OCI-LY1 (cell line): ENCODE results near the gene PLEKHO2.

Source experiments
- H2AFZ ChIP-seq: fragments of 200-600 bp; sonication (generic), shearing (Covaris generic); 2 replicates; pipeline ENCODE4 v1.6.0; 2014; ENCODE audit warnings: antibody characterized with exemption, mild to moderate bottlenecking, low read length
- H3F3A ChIP-seq: fragments of 200-600 bp; sonication (generic), shearing (Covaris generic); 2 replicates; pipeline ENCODE4 v1.6.0; 2014; ENCODE audit warnings: mild to moderate bottlenecking, antibody characterized with exemption, low read length, moderate library complexity; ENCODE audit not compliant: insufficient read depth
- H3K27ac ChIP-seq: fragments of 200-600 bp; sonication (generic); 2 replicates; pipeline ENCODE4 v1.5.1; 2014; ENCODE audit warnings: low read length, mixed run types, mild to moderate bottlenecking, low read depth; ENCODE audit not compliant: poor library complexity, severe bottlenecking
- H3K27me3 ChIP-seq: fragments of 200-600 bp; sonication (generic); 2 replicates; pipeline ENCODE4 v1.6.0; 2014; ENCODE audit warnings: antibody characterized with exemption, mild to moderate bottlenecking, low read length, moderate library complexity; ENCODE audit not compliant: insufficient read depth
- H3K36me3 ChIP-seq: fragments of 200-600 bp; sonication (generic); 2 replicates; pipeline ENCODE4 v1.6.1; 2014; ENCODE audit warnings: mild to moderate bottlenecking, antibody characterized with exemption, low read length, moderate library complexity, mixed read lengths; ENCODE audit not compliant: insufficient read depth
- H3K4me1 ChIP-seq: fragments of 200-600 bp; sonication (generic); 2 replicates; pipeline ENCODE4 v1.5.1; 2014; ENCODE audit warnings: mild to moderate bottlenecking, low read length, moderate library complexity; ENCODE audit not compliant: insufficient read depth, severe bottlenecking
- H3K4me2 ChIP-seq: fragments of 200-600 bp; sonication (generic), shearing (Covaris generic); 2 replicates; pipeline ENCODE4 v1.6.1; 2014; ENCODE audit warnings: low read length
- H3K4me3 ChIP-seq: fragments of 200-600 bp; sonication (generic); 2 replicates; pipeline ENCODE4 v1.5.1; 2014; ENCODE audit warnings: low read length, low read depth, mild to moderate bottlenecking, mixed read lengths; ENCODE audit not compliant: poor library complexity, severe bottlenecking
- H3K79me2 ChIP-seq: fragments of 200-600 bp; shearing (Covaris generic); 2 replicates; pipeline ENCODE4 v1.6.1; 2016; ENCODE audit warnings: mixed run types, low read length, mixed read lengths; ENCODE audit not compliant: insufficient read depth
- H3K9ac ChIP-seq: fragments of 200-600 bp; sonication (generic), shearing (Covaris generic); 2 replicates; pipeline ENCODE4 v1.6.1; 2014; ENCODE audit warnings: mild to moderate bottlenecking, low read length, mixed read lengths
- H3K9me2 ChIP-seq: fragments of 200-600 bp; sonication (generic), shearing (Covaris generic); 2 replicates; pipeline ENCODE4 v1.6.1; 2014; ENCODE audit warnings: low read depth, mild to moderate bottlenecking, low read length, mixed read lengths
- H3K9me3 ChIP-seq: fragments of 200-600 bp; shearing (Covaris generic); 2 replicates; pipeline ENCODE4 v1.6.1; 2014; ENCODE audit warnings: low read length, mixed read lengths
- H4K20me1 ChIP-seq: fragments of 200-600 bp; sonication (generic), shearing (Covaris generic); 2 replicates; pipeline ENCODE4 v1.6.0; 2016; ENCODE audit warnings: mild to moderate bottlenecking, low read length; ENCODE audit not compliant: insufficient read depth
- EZH2 ChIP-seq: fragments of 200-600 bp; sonication (generic), shearing (Covaris generic); IDR thresholded peaks from 2 replicates; pipeline ENCODE4 v1.8.0; 2017; ENCODE audit warnings: borderline replicate concordance, mixed run types, mild to moderate bottlenecking, antibody characterized with exemption, low read length, moderate library complexity, mixed read lengths
- TF ChIP-seq, protein P1 (sequence below): fragments of 200-600 bp; sonication (generic), shearing (Covaris generic); IDR thresholded peaks from 2 replicates; pipeline ENCODE4 v1.5.1; 2017; ENCODE audit warnings: mild to moderate bottlenecking, antibody characterized with exemption, low read length, moderate library complexity, mixed read lengths

PLEKHO2 gene

DNA sequence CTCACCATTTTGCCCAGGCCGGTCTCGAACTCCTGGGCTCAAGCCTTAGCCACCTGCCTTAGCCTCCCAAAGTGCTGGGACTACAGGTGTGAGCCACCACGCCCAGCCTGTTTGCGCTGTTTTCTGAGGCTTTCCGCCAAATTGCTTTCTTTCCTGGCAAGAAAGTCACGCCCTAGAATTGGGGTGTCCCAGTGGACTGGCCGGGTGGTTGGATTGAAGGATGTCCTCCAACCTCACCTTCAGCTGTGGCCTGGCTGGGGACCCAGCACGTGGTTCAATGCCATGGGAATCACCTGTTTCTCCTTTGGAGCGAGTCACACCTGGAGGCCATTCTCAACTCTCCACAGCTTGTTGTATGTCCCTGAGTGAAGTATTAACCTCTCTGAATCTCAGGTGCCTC, 64.2 kb downstream of the PLEKHO2 start:
- no peak overlapping the region for H2AFZ ChIP-seq
- H3K9ac ChIP-seq, result no peak overlapping the region

DNA sequence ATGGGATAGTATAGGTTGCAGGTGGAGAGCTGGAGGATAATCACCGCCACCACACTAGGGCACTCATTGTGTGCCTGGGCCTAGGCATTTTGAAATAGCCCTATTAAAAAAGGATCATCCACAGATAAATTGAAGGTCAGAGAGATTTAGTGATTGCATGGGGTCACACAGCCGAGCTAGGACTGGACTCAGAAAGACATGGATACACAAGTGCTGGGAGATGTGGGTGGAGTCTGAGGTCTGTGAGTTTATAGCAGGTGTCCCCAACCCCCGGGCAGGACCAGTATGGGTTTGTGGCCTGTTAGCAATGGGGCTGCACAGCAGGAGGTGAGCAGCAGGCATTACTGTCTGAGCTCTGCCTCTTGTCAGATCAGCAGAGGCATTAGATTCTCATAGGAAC, 64.7 kb downstream of the PLEKHO2 start:
- Histone ChIP-seq H3K27ac (no peak overlapping the region), H3K9me3 (0 out of 2 replicates have a peak, but pooled peaks cover 2% of the 10 kb centered on the region), H3K36me3 (no peaks in the 10 kb centered on the region), H2AFZ (no peak overlapping the region), H3K4me1 (peaks cover 15% of the 10 kb centered on the region), H4K20me1 (no peaks in the 10 kb centered on the region), H3K79me2 (no peaks in the 10 kb centered on the region), H3K9me2 (no peaks in the 10 kb centered on the region), H3K4me2 (no peak overlapping the region), H3K27me3 (no peaks in the 10 kb centered on the region), H3K9ac (no peak overlapping the region), H3K4me3 (no peak overlapping the region), H3F3A (no peaks in the 10 kb centered on the region)
- TF ChIP-seq EZH2, result no peak
- TF ChIP-seq, protein P1, sequence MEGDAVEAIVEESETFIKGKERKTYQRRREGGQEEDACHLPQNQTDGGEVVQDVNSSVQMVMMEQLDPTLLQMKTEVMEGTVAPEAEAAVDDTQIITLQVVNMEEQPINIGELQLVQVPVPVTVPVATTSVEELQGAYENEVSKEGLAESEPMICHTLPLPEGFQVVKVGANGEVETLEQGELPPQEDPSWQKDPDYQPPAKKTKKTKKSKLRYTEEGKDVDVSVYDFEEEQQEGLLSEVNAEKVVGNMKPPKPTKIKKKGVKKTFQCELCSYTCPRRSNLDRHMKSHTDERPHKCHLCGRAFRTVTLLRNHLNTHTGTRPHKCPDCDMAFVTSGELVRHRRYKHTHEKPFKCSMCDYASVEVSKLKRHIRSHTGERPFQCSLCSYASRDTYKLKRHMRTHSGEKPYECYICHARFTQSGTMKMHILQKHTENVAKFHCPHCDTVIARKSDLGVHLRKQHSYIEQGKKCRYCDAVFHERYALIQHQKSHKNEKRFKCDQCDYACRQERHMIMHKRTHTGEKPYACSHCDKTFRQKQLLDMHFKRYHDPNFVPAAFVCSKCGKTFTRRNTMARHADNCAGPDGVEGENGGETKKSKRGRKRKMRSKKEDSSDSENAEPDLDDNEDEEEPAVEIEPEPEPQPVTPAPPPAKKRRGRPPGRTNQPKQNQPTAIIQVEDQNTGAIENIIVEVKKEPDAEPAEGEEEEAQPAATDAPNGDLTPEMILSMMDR, result no peak

More for the DNA sequence above, 64.2 kb downstream of the PLEKHO2 start:
- Histone ChIP-seq H3K9me2 (no peaks in the 10 kb centered on the region), H3K27me3 (no peaks in the 10 kb centered on the region), H3K9me3 (0 out of 2 replicates have a peak, but pooled peaks cover 2% of the 10 kb centered on the region), H3K4me3 (no peak overlapping the region), H3F3A (no peaks in the 10 kb centered on the region), H3K79me2 (no peaks in the 10 kb centered on the region), H3K4me1 (peaks cover 15% of the 10 kb centered on the region), H3K27ac (no peak overlapping the region), H4K20me1 (no peaks in the 10 kb centered on the region), H3K36me3 (no peaks in the 10 kb centered on the region), H3K4me2 (no peak overlapping the region)
- no peak for TF ChIP-seq EZH2
- TF ChIP-seq, protein P1, result no peak

DNA sequence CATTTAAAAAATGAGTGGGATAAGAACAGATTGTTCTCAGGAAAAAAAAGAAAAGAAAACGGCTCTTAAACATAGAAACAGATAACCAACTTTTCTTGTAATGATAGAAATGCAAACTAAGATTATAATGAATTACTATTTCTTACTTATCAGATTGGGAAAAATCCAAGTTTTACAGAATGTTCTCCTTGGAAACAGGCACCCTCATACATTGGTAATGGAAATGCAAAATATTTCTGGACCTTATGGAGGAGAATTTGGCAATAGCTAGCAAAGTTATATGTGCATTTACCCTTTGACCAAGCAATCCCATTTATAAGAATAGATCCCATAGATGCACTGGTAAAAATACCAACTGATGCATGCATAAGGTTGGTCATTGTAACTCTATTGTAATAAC, 66.3 kb downstream of the PLEKHO2 start:
- H3K27ac ChIP-seq, result no peak overlapping the region
- H2AFZ ChIP-seq, result no peak overlapping the region
- no peaks in the 10 kb centered on the region for H3K79me2 ChIP-seq
- peaks cover 15% of the 10 kb centered on the region for H3K4me1 ChIP-seq
- no peak overlapping the region for H3K4me3 ChIP-seq
- no peak overlapping the region for H3K4me2 ChIP-seq
- H3K27me3 ChIP-seq, result no peaks in the 10 kb centered on the region
- H3K9me3 ChIP-seq, result no peaks in the 10 kb centered on the region
- H4K20me1 ChIP-seq, result no peaks in the 10 kb centered on the region
- no peaks in the 10 kb centered on the region for H3F3A ChIP-seq
- H3K9me2 ChIP-seq, result no peaks in the 10 kb centered on the region
- H3K9ac ChIP-seq, result no peak overlapping the region
- no peaks in the 10 kb centered on the region for H3K36me3 ChIP-seq
- TF ChIP-seq, protein P1, result no peak
- no peak for TF ChIP-seq EZH2
